LNCAP (cell line): Measurements from ENCODE around the gene ACACA.

Experiments
- CTCF ChIP-seq: fragments of 450-650 bp; IDR thresholded peaks from 2 replicates; pipeline ENCODE4 v1.5.1; 2017; ENCODE audit warnings: mild to moderate bottlenecking

The ACACA gene

GRCh38 chr17:37064206-37064605 is 342.4 kb downstream of the ACACA start:
- no peak for TF ChIP-seq CTCF

- no peak for TF ChIP-seq CTCF
Observed at GRCh38 chr17:37062021-37062420, 344.6 kb downstream of the ACACA start.

GRCh38 chr17:37060928-37061327 is 345.7 kb downstream of the ACACA start:
- no peak for TF ChIP-seq CTCF

GRCh38 chr17:37060094-37060493 is 346.5 kb downstream of the ACACA start:
- TF ChIP-seq CTCF: no peak

GRCh38 chr17:37059493-37059892 is 347.1 kb downstream of the ACACA start:
- TF ChIP-seq CTCF: no peak

GRCh38 chr17:37056622-37057021 is 350.0 kb downstream of the ACACA start:
- no peak for TF ChIP-seq CTCF

GRCh38 chr17:37054894-37055293 is 351.7 kb downstream of the ACACA start:
- TF ChIP-seq CTCF: no peak

- no peak for TF ChIP-seq CTCF
Observed at GRCh38 chr17:37052450-37052849, 354.2 kb downstream of the ACACA start.
